NCI-H526 (cell line): ENCODE results near the gene GALNT18.

Experiments
- DNase-seq, 2 experiments: peaks; one replicate each; lab custom pipeline; 2025; lab: John Stamatoyannopoulos, UW

Gene GALNT18

GRCh38 chr11:11567936-11568650, 53.7 kb downstream of the GALNT18 start:
- DNase-seq, result no peak

GRCh38 chr11:11565636-11566035, 56.2 kb downstream of the GALNT18 start:
- no peak for DNase-seq

- DNase-seq, result no peak
Observed at GRCh38 chr11:11563200-11563975, 58.4 kb downstream of the GALNT18 start.

GRCh38 chr11:11561991-11562390, 59.8 kb downstream of the GALNT18 start:
- DNase-seq, result no peak

- no peak for DNase-seq
Observed at GRCh38 chr11:11558826-11559225, 63.0 kb downstream of the GALNT18 start.

GRCh38 chr11:11558396-11558795, 63.4 kb downstream of the GALNT18 start:
- DNase-seq, result no peak

- DNase-seq, result peak; percentile 13 to 64
Observed at GRCh38 chr11:11555208-11555607, 66.6 kb downstream of the GALNT18 start.

GRCh38 chr11:11553573-11553972, 68.2 kb downstream of the GALNT18 start:
- no peak for DNase-seq

GRCh38 chr11:11552529-11553087, 69.2 kb downstream of the GALNT18 start:
- DNase-seq, result no peak

GRCh38 chr11:11550534-11550933, 71.3 kb downstream of the GALNT18 start:
- DNase-seq, result no peak

- no peak for DNase-seq
Observed at GRCh38 chr11:11545285-11546275, 76.2 kb downstream of the GALNT18 start.

GRCh38 chr11:11543656-11544055, 78.1 kb downstream of the GALNT18 start:
- no peak for DNase-seq

GRCh38 chr11:11540157-11540556, 81.6 kb downstream of the GALNT18 start:
- DNase-seq, result no peak

- no peak for DNase-seq
Observed at GRCh38 chr11:11538277-11538960, 83.4 kb downstream of the GALNT18 start.

- no peak for DNase-seq
Observed at GRCh38 chr11:11537871-11538270, 83.9 kb downstream of the GALNT18 start.

- no peak for DNase-seq
Observed at GRCh38 chr11:11537372-11537771, 84.4 kb downstream of the GALNT18 start.

- DNase-seq, result no peak
Observed at GRCh38 chr11:11536650-11537049, 85.2 kb downstream of the GALNT18 start.

- no peak for DNase-seq
Observed at GRCh38 chr11:11535611-11536010, 86.2 kb downstream of the GALNT18 start.

- DNase-seq, result no peak
Observed at GRCh38 chr11:11534981-11535380, 86.8 kb downstream of the GALNT18 start.

GRCh38 chr11:11533751-11534150, 88.1 kb downstream of the GALNT18 start:
- no peak for DNase-seq

GRCh38 chr11:11533057-11533456, 88.7 kb downstream of the GALNT18 start:
- no peak for DNase-seq
